Measurements from ENCODE around the gene KIF18B.

DNA sequence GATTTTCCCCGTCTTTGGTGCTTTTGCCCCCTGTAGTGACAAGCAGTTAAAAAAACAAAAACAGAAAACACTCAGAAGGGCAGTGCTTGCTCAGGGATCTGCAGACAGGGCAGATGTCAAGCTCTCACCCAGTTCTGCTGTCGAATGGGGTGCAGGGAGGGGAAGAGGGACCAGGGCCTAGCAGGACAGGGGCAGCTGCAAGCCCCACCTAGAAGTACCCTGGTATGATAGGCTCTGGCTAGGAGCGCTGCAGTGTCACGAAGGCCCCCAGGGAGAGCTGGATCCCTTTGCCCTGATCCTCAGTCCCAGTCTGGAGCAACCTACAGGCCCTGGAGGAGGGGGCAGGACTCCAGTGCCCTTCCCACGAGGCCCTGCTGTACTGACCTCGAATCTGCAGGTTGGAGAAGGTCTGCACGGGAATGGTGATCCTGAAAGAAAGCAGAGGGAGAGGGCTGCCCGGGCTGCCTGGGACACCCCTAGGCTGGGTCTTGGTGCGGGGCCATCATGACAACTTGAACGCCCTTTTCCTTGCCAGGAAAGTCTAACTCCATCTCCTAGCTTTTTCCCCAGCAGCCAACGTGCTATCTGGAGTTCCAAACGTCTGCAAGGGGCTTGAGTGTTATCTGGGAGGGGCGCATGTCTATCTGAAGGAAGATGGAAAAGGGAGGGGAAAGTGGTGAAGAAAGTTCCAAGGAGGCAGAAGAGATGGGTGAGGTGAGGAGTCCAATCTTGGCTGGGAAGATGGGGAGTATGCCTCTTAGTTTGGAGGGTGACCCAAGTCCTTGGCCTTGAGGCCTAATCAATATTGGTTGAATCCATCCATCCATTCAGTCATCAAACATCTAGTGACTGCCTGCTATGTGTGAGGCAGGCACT lies 37.1 kb downstream of the KIF18B start:
- TF ChIP-seq, protein P1, sequence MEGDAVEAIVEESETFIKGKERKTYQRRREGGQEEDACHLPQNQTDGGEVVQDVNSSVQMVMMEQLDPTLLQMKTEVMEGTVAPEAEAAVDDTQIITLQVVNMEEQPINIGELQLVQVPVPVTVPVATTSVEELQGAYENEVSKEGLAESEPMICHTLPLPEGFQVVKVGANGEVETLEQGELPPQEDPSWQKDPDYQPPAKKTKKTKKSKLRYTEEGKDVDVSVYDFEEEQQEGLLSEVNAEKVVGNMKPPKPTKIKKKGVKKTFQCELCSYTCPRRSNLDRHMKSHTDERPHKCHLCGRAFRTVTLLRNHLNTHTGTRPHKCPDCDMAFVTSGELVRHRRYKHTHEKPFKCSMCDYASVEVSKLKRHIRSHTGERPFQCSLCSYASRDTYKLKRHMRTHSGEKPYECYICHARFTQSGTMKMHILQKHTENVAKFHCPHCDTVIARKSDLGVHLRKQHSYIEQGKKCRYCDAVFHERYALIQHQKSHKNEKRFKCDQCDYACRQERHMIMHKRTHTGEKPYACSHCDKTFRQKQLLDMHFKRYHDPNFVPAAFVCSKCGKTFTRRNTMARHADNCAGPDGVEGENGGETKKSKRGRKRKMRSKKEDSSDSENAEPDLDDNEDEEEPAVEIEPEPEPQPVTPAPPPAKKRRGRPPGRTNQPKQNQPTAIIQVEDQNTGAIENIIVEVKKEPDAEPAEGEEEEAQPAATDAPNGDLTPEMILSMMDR (IDR thresholded peaks at IDR 0.05; ENCODE audit: control extremely low read depth in 1 of 3, insufficient read depth in 1 of 3, low read depth in 1 of 3, low read length in 3 of 3): no peak
- TF ChIP-seq PHF8 (conservative IDR thresholded peaks at IDR 0.05; ENCODE audit: low read depth, low read length): no peak
- TF ChIP-seq YY1 (IDR thresholded peaks at IDR 0.05; ENCODE audit: low read depth, low read length): no peak
- TF ChIP-seq SP1 (IDR thresholded peaks at IDR 0.05; ENCODE audit: low read depth, low read length): no peak
- TF ChIP-seq POLR2A (IDR thresholded peaks at IDR 0.05; ENCODE audit: control extremely low read depth in 1 of 2, low read depth in 2 of 2, low read length in 2 of 2): no peak
- no peak for TF ChIP-seq EP300 (IDR thresholded peaks at IDR 0.05; ENCODE audit: borderline replicate concordance in 1 of 2, low read depth in 2 of 2, low read length in 2 of 2)
- TF ChIP-seq, protein P2, sequence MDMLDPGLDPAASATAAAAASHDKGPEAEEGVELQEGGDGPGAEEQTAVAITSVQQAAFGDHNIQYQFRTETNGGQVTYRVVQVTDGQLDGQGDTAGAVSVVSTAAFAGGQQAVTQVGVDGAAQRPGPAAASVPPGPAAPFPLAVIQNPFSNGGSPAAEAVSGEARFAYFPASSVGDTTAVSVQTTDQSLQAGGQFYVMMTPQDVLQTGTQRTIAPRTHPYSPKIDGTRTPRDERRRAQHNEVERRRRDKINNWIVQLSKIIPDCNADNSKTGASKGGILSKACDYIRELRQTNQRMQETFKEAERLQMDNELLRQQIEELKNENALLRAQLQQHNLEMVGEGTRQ (IDR thresholded peaks at IDR 0.05; ENCODE audit: low read length): no peak
- TF ChIP-seq SP2 (IDR thresholded peaks at IDR 0.05; ENCODE audit: low read length): no peak
- TF ChIP-seq HDAC6 (IDR thresholded peaks at IDR 0.05; ENCODE audit: low read depth, low read length): no peak
- no peak for TF ChIP-seq TEAD4 (IDR thresholded peaks at IDR 0.05; ENCODE audit: low read depth, low read length)
- TF ChIP-seq TAF1 (IDR thresholded peaks at IDR 0.05; ENCODE audit: low read depth, low read length): no peak
- no peak for TF ChIP-seq POLR2AphosphoS5 (IDR thresholded peaks at IDR 0.05; ENCODE audit: low read depth, low read length)
- TF ChIP-seq CHD1 (IDR thresholded peaks at IDR 0.05; ENCODE audit: low read depth, low read length): no peak
- TF ChIP-seq TCF12 (IDR thresholded peaks at IDR 0.05; ENCODE audit: low read depth, low read length): no peak
